Measurements from ENCODE around the gene USH1G.
"Not testable (repeated sequence)": the region's sequence is repeated elsewhere in the genome, so short reads cannot be mapped to it uniquely, and the experiment has no call there.

The USH1G gene

DNA sequence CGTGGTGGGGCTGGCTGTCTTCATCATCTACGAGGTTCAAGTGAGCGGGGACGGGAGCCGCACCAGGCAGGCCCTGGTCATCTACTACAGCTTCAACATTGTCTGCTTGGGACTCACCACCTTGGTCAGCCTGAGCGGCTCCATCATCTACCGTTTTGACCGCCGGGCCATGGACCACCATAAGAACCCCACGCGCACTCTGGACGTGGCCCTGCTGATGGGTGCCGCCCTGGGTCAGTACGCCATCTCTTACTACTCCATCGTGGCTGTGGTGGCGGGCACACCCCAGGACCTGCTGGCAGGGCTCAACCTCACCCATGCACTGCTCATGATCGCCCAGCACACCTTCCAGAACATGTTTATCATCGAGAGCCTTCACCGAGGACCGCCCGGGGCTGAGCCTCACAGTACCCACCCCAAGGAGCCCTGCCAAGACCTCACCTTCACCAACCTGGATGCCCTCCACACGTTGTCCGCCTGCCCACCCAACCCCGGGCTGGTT lies 7.5 kb upstream of the USH1G start:
- no peak for DNase-seq (ENCODE audit: low read depth)

DNA sequence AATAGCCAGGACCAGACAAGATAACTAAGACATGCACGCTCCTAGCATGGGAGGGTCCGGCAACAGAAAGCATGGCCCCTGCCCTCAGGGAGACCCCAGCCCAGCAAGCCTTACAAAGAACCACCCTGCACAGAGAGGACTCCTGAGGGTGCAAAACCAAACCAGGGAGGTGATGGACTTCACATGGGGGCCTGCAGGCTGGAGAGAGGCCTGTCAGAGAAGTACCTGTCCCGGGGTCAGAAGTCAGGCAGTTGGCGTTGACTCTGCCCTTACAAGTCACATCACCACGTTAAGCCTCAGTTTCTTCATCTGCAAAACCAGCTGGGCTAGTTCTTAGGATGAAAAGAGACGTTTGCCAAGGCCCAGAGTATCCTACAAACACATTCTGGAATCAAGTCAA lies 5.7 kb upstream of the USH1G start:
- no peak for DNase-seq (ENCODE audit: low read depth)

DNA sequence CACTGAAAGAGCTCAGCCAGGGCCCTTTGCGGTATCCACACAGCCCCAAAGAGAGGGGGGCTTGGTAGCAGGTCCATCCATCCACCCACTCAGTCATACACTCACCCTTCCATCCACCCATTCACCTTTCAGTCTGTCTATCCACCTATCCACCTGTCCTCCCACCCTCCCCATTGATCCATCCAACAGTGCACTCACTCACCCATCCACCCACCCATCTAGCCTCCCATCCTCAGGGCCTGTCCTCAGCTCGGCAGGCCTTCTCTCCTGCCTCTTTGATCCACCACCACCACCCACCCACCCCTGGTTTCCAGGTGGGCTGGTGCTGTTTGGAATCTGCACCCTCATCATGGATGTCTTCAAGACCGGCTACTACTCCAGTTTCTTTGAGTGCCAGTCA lies 2.2 kb upstream of the USH1G start:
- DNase-seq (ENCODE audit: low read depth) = no peak

- DNase-seq (ENCODE audit: low read depth) = no peak
These were observed 1.3 kb upstream of the USH1G start, which contains the start of gene OTOP2 for GRCh38 chr17:74924250-74924948. OTOP2 (plus strand) TSS chr17:74924273; CDS start chr17:74924633, 360 bp downstream.

DNA sequence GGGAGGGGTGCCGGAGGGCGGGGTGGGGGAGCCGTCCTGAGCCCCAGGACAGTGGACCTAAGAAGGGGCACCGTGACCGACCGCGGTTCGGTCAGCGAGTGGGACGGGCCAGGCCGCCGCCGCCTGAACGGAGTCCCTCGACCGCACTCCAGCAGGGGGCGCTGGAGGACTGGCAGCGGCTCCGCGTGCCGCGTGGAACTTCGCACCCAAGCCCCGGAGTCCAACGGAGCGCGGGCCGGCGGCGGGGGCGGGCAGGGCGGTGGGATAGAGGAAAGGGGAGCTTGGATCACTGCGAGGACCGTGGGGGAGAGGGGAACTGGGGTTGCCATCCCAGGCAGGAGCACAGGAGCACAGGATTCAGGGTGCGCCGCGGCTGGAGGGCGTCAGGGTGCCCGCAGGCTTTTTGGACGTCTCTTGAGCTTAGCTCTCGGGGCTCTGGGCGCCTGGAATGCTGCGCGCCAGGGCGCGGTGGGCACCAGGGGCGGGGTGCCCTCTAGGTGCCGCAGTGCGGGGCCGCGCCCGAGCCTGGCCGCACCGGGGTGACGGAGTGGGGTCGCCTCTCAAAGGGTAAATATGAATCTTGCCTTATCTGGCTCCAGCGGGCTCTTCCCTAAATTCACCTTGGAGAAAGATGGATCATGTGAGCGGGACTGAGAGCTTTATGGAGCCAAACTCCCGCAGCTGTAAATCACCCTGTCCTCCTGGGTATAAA lies 639 bp upstream of the USH1G start:
- peak; percentile 31 for DNase-seq (ENCODE audit: low read depth)

- no peak for DNase-seq (ENCODE audit: low read depth)
These were observed 883 bp downstream of the USH1G start for GRCh38 chr17:74922172-74922571.

DNA sequence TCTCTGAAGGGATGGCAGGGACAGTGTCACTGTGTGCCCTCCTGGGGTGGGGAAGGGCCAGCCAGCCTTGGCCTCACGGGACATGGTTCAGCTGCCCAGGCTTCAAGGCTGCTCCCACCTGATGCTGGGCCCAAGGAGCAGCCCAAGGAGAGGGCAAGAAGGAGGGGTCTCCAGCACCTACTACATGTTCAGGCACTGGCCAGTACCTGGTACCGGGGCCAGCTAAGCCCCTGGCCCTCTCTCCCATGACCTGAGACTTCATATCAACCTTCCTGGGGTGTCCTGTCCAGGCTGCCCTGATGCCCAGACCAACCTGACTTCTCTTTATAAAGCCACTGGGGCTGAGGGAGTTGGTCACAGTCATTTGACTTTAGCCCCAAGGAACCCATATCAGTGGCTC lies 1.3 kb downstream of the USH1G start:
- DNase-seq (ENCODE audit: low read depth) = no peak

GRCh38 chr17:74921026-74921681 lies 1.9 kb downstream of the USH1G start:
- no peak for DNase-seq (ENCODE audit: low read depth)

- DNase-seq (ENCODE audit: low read depth) = no peak
These were observed 2.4 kb downstream of the USH1G start for GRCh38 chr17:74920642-74921025.

DNA sequence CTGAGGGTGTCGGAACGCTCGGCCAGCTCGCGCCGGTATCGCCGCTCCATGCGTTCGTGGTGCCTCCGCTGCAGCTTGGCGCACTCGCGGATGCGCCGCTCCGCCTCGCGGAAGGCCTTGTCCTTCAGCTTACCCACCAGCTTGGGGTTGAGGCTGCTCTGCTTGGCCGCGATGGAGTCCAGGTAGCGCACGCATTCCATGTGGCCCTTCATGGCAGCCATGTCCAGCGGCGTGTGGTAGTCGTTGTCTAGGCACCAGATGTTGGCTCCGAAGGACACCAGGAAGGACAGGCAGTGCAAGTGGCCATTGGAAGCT lies 2.8 kb downstream of the USH1G start:
- DNase-seq (ENCODE audit: low read depth) = no peak

- DNase-seq (ENCODE audit: low read depth) = no peak
These were observed 3.4 kb downstream of the USH1G start for GRCh38 chr17:74919440-74920305.

DNA sequence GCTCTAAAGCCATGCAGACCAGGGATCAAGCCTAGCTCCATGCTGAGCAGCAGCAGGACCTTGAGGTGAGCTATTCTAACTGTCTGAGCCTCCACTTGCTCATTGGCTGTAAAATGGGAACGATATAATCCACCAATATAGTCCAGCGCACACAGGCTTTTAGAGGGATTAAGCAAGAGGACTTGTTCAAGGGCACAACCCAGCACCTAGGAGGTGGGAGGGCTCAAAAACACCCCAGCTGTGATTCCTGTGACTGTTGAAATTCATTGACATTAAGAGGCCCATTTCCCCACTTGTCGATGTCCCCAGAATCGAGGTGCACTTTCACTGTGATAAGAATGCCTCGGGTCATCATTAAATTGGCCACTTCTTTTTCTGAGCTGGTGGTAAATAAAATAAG lies 4.1 kb downstream of the USH1G start:
- no peak for DNase-seq (ENCODE audit: low read depth)

GRCh38 chr17:74917430-74917829 lies 5.6 kb downstream of the USH1G start:
- DNase-seq (ENCODE audit: low read depth) = no peak

- DNase-seq (ENCODE audit: low read depth) = no peak
These were observed 6.2 kb downstream of the USH1G start for GRCh38 chr17:74916851-74917199.

DNA sequence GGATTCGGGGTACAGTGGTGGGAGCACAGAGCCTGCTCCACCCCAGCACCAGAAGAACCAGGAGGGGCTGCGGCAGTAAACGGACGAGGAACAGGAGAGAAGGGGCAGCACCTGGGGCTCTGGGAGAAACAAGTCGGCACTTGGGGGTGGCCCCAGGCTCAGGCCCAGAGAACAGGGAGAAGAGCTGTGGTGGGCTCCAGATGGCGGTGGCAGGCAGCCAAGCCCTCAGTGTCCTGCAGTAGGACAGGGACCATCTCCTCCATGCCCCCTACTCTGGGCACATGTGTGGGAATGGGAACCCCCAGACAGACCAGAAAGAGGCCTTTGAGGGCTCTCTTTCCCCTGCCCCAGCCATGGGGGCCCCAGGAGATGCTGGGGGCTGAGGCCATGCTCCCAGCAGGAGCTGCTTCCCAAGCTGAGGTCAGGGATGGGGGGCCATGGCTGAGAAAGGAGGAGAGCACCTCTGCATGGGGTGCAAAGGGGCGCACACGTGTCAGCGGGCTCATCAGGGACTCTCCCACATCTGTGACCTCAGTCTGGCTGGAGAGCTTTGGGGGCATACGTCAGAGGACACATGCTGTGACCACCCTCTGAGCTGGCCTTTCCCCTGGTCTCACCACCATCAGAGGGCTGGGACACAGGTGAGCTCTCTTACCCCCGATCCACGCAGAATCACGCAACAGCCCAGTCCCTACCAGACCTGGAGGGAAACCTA lies 6.8 kb downstream of the USH1G start:
- no peak for DNase-seq (ENCODE audit: low read depth)

DNA sequence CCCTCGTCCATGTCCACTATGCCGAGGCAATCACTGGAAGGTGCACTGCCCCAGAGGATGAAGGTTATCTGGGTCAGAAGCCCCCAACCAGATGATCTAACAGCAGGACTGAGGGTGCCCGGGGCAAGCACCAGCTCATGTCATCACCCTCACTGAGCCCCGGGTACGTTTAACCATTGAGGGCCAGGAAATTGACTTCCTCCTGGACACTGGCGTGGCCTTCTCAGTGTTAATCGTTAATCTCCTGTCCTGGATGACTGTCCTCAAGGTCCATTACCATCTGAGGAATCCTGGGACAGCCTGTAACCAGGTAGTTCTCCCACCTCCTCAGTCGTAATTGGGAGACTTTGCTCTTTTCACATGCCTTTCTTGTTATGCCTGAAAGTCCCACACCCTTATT lies 11.6 kb downstream of the USH1G start:
- not testable (repeated sequence) for DNase-seq (ENCODE audit: low read depth)

DNA sequence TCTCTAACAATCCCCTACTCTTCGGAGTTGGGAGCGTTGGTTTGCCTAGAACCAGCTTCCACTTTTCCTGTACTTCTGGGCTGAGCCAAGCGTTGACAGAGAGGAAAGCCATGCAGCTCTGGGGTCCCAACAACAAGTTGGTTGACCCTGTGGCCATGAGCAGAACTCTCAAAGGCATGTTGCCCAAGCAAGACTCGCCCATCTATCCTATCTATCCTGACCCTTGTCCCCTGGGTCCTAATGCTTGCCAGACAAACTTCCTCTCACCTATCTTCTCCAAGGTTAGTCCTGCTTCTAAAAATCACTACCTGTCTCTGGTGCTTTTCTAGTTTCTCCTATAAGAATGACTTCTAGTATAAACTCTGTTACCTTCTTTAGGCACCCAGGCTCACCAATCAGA lies 14.0 kb downstream of the USH1G start:
- not testable (repeated sequence) for DNase-seq (ENCODE audit: low read depth)

DNA sequence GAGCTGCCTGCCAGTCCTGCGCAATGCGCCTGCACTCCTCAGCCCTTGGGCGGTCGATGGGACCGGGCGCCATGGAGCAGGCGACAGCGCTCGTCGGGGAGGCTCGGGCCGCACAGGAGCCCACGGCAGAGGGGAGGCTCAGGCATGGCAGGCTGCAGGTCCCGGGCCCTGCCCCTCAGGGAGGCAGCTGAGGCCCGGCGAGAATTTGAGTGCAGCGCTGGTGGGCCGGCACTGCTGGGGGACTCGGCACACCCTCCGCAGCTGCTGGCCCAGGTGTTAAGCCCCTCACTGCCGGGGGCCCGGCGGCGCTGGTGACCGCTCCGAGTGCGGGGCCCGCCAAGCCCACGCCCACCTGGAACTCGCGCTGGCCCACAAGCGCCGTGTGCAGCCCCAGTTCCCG lies 16.0 kb downstream of the USH1G start:
- no peak for DNase-seq (ENCODE audit: low read depth)

DNA sequence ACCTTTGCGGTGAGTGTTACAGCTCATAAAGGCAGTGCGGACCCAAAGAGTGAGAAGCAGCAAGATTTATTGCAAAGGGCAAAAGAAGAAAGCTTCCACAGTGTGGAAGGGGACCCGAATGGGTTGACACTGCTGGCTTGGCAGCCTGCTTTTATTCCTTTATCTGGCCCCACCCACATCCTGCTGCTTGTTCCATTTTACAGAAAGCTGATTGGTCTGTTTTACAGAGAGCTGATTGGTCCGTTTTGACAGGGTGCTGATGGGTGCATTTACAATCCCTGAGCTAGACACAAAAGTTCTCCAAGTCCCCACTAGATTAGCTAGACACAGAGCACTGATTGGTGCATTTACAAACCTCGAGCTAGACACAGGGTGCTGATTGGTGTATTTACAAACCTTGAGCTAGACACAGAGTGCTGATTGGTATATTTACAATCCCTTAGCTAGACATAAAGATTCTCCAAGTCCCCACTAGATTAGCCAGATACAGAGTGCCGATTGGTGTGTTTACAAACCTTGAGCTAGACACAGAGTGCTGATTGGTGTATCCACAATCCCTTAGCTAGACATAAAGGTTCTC lies 16.8 kb downstream of the USH1G start:
- DNase-seq (ENCODE audit: low read depth) = not testable (repeated sequence)

DNA sequence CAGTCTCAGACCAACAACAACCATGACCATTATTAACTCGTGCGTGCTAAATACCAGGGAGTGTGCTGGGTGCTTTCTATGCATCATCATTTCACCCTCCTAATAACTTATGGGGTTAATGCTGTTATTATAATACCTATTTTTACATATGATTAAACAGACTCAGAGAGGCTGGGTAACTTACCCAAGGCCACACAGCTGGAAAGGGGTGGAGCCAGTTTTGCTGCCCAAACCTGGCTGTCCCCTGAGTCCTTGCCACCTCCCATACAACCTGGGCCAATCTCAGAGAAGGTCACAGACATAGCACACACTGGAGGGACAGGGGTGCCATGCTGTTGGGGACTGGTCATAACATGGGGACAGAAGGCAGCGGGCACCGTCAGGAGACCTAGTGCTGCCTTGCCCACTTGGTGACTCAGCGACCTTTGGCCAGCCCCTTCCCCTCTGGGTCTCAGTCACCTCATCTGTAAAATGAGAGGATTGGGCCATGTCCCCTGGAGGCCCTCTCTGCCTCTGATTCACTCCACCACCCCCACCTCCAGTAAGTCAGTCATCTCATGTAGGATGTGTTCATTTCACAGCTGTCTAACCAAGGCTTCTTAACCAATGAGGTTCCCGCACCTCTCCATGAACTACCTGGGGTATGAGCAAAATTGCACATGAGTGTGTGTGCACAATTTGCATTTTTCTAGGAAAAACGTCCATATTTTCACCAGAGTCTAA lies 18.2 kb downstream of the USH1G start:
- DNase-seq (ENCODE audit: low read depth) = no peak

- DNase-seq (ENCODE audit: low read depth) = no peak
These were observed 19.4 kb downstream of the USH1G start for GRCh38 chr17:74903671-74904070.
